ENCODE results near the gene WNT3A. TPM values are rescaled to one million over a fixed set of nuclear protein-coding genes. Genes with fewer than 3 reads are reported as not detected.

The WNT3A gene
- polyA plus RNA-seq, 1 experiment, result not detected

DNA sequence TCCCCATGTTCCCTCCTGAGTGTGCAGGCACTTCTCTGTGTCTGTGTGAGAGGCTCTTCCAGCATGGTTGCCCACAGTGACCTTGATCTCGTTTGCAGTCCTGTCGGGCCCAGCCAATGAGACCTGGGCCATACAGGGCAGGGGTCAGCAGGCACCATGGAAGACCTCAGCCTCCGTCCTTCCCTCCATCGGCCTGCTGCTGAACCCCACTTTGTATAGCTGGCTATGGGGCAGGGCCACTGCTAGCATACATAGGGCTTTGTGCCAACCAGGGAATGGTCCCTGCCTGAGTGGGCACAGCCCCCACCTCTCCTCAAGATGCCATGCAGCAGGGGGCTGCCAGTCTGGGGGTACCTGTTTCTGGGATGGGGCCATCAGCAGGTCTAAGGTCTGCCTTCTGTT is 92.5 kb downstream of the WNT3A start:
- Histone ChIP-seq H3K27ac (ENCODE audit: low read depth, low read length) (no peak overlapping the region), H3K27me3 (ENCODE audit: control insufficient read depth, insufficient read depth, low read length) (no peaks in the 10 kb centered on the region), H3K9me3 (ENCODE audit: control insufficient read depth, insufficient read depth, low read length) (peaks cover 9% of the 10 kb centered on the region), H3K4me3 (ENCODE audit: low read depth, low read length) (no peak overlapping the region)
- POLR2A ChIA-PET, result no interaction called here
- TF ChIP-seq, protein P1, sequence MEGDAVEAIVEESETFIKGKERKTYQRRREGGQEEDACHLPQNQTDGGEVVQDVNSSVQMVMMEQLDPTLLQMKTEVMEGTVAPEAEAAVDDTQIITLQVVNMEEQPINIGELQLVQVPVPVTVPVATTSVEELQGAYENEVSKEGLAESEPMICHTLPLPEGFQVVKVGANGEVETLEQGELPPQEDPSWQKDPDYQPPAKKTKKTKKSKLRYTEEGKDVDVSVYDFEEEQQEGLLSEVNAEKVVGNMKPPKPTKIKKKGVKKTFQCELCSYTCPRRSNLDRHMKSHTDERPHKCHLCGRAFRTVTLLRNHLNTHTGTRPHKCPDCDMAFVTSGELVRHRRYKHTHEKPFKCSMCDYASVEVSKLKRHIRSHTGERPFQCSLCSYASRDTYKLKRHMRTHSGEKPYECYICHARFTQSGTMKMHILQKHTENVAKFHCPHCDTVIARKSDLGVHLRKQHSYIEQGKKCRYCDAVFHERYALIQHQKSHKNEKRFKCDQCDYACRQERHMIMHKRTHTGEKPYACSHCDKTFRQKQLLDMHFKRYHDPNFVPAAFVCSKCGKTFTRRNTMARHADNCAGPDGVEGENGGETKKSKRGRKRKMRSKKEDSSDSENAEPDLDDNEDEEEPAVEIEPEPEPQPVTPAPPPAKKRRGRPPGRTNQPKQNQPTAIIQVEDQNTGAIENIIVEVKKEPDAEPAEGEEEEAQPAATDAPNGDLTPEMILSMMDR (IDR thresholded peaks at IDR 0.05; ENCODE audit: low read depth, low read length), result no peak
- CTCF ChIA-PET, result no interaction called here
- no peak for DNase-seq (ENCODE audit: low read depth, low spot score)

DNA sequence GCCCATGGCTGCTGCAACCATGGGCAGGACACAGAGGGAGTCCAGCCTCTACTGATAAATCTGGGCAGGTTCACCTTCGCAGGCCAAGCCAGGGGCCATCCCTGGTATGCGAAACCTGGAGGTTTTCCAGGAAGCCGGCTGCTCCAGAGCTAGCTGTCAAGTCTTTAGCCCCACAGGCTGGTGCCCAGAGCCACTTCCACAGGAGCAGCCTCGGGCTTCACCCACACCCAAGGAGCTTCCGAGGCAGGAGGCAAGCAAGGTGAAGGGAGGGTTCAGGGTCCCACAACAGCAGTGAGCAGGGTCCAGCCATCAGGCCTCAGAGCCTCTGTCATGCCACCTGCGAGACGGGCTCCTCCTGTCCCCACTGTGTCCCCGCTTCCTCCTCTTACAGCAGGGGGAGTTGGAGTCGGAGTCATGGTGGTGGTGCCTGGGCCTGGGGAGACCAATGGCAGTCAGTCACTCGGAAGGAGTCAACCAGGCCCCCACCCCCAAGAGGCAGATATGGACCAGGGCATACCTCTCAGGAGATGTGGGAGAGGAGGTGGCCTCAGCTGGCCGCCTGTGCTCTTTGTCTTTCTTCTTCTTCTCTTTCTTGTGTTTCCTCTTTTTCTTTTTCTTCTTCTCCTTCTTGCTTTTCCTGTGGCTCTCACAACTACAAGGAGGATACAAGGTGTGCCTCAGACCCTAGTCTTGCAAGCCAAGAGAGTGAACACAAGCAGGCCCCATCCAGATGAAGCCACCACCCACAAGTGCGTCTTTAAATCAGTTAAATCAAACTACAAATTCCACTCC is 94.2 kb downstream of the WNT3A start:
- ChIA-PET POLR2A (interaction anchor here (1.1 kb wide), 1 partner anchor 17 kb away, joined by 5 read pairs; no protein-coding TSS in a partner anchor), CTCF (no interaction called here)
- TF ChIP-seq, protein P1 (IDR thresholded peaks at IDR 0.05; ENCODE audit: low read depth, low read length), result no peak
- no peak overlapping the region for H3K4me3 ChIP-seq (ENCODE audit: low read depth, low read length)
- no peaks in the 10 kb centered on the region for H3K27me3 ChIP-seq (ENCODE audit: control insufficient read depth, insufficient read depth, low read length)
- H3K27ac ChIP-seq (ENCODE audit: low read depth, low read length), result peak overlapping the region; percentile 31
- DNase-seq (ENCODE audit: low read depth, low spot score), result no peak
- no peaks in the 10 kb centered on the region; the same call in 1 of the 2 replicates for H3K9me3 ChIP-seq (ENCODE audit: control insufficient read depth, insufficient read depth, low read length)

DNA sequence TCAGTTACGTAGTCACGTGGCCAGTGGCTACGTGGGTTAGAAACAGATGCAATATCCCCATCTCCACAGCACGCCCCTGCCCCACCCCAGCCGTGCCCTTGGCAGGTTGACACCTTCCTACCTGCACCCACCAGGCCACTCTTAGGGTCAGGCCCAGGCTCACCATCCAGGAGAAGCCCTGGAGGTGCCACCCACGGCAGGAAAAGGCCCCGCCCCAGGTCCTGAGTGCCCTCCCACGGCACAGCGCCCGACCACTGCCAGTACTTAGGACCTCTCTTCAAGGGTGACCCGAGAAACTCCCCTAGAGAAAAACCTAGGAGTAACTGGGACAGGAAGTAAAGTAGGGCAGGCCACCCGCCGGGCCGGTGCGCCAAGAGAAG is 94.8 kb downstream of the WNT3A start:
- Histone ChIP-seq H3K27me3 (ENCODE audit: control insufficient read depth, insufficient read depth, low read length) (no peaks in the 10 kb centered on the region), H3K27ac (ENCODE audit: low read depth, low read length) (no peak overlapping the region), H3K9me3 (ENCODE audit: control insufficient read depth, insufficient read depth, low read length) (no peaks in the 10 kb centered on the region; the same call in 1 of the 2 replicates), H3K4me3 (ENCODE audit: low read depth, low read length) (peak overlapping the region; percentile 84)
- DNase-seq (ENCODE audit: low read depth, low spot score), result no peak
- ChIA-PET CTCF (no interaction called here), POLR2A (no interaction called here)
- TF ChIP-seq, protein P1 (IDR thresholded peaks at IDR 0.05; ENCODE audit: low read depth, low read length), result no peak

DNA sequence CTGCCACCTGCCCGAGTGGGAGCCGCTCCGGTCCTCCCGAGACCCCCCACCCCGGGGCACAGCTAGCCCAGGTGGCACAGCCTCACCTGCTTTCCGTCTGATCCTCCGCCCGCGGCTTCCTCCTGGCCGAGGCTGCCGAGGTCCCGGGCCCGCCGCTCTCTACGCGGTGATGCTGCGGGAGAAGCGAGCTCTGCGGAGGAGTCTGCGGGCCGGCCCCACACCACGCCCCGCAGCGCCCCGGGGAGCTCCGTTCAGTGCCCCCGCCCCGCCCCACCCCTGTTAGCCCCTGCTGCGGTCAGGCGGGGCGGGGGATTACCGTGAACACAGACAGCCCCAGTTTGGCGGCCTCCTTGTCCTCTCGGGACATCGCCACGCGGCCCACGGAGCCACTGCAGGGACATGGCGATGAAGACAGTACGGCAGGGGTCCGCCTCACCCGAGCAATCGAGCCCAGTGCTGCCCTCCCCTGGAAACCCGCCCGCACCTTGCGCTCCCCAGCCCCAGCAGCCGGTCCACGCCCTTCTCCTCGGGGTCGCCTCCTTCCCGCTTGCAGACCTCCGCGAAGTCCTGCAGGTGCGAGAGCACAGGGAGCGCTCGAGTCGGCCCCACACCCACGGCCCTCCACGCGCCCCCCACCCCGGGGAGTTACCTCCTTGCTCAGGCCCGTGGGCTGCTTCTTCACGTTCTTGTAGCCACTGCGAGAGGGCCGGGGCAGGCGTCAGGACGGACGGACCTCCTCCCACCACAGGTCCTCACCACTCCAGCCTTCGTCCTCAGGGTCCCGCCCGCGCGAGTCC is 95.4 kb downstream of the WNT3A start:
- Histone ChIP-seq H3K27me3 (ENCODE audit: control insufficient read depth, insufficient read depth, low read length) (no peaks in the 10 kb centered on the region), H3K27ac (ENCODE audit: low read depth, low read length) (no peak overlapping the region), H3K4me3 (ENCODE audit: low read depth, low read length) (peak overlapping the region; percentile 84), H3K9me3 (ENCODE audit: control insufficient read depth, insufficient read depth, low read length) (no peaks in the 10 kb centered on the region; the same call in 1 of the 2 replicates)
- no peak for DNase-seq (ENCODE audit: low read depth, low spot score)
- CTCF ChIA-PET, result no interaction called here
- POLR2A ChIA-PET, result interaction anchor here (0.5 kb wide), 1 partner anchor 368 kb away, joined by 15 read pairs; no protein-coding TSS in a partner anchor
- TF ChIP-seq, protein P1 (IDR thresholded peaks at IDR 0.05; ENCODE audit: low read depth, low read length), result peak; percentile 17

Data from AG04450 (cell line).